Ascending aorta (tissue), 2 donors: ENCODE measurements around the gene ABCC1. TPM values are rescaled to one million over a fixed set of nuclear protein-coding genes. Genes with fewer than 3 reads are reported as not detected.

Experiments
- DNase-seq, 2 donors: peaks; one replicate each; pipeline ENCODE4 v3.0.0-alpha.2; 2019; ENCODE audit warnings: low spot score in 2 of 2
- H3K27ac ChIP-seq, 2 donors: fragments of 200-600 bp; sonication (generic); one replicate each; pipeline ENCODE4 v1.5.1; 2016 to 2017; ENCODE audit warnings: mild to moderate bottlenecking in 1 of 2
- H3K27me3 ChIP-seq: fragments of 200-600 bp; sonication (generic); one replicate; pipeline ENCODE4 v1.5.1; 2017
- H3K36me3 ChIP-seq, 2 donors: fragments of 200-600 bp; sonication (generic); one replicate each; pipeline ENCODE4 v1.5.1; 2016
- H3K4me1 ChIP-seq, 2 donors: fragments of 200-600 bp; sonication (generic); one replicate each; pipeline ENCODE4 v1.5.1; 2016 to 2017; ENCODE audit warnings: mild to moderate bottlenecking in 1 of 2
- H3K4me3 ChIP-seq, 2 donors: fragments of 200-600 bp; sonication (generic); one replicate each; pipeline ENCODE4 v1.5.1; 2016 to 2017; ENCODE audit warnings: mild to moderate bottlenecking in 1 of 2
- H3K9me3 ChIP-seq, 2 donors: fragments of 200-600 bp; sonication (generic); one replicate each; pipeline ENCODE4 v1.5.1; 2016
- intact Hi-C: fragments of 100-400 bp; cut with DNase I; formaldehyde crosslinking; loops from one replicate; pipeline ENCODE4 v1.15.1; 2023
- total RNA-seq: library from RNA; depleted of rRNA; stranded (reverse); fragments of >200 nt; gene quantifications from one replicate; pipeline ENCODE4 v1.1.0, GENCODE V29; 2016
- TF ChIP-seq, protein P1 (sequence below), 3 experiments: fragments of 200-600 bp in 2 of 3; fragments of 450-650 bp in 1 of 3; sonication (generic) in 2 of 3; IDR thresholded peaks; one replicate each; pipeline ENCODE4 v1.5.1; 2016 to 2019; ENCODE audit warnings: antibody characterized with exemption in 3 of 3, mild to moderate bottlenecking in 1 of 3, moderate library complexity in 1 of 3

The ABCC1 gene
- total RNA-seq, 1 donor from 2014 or later: 144 TPM

DNA sequence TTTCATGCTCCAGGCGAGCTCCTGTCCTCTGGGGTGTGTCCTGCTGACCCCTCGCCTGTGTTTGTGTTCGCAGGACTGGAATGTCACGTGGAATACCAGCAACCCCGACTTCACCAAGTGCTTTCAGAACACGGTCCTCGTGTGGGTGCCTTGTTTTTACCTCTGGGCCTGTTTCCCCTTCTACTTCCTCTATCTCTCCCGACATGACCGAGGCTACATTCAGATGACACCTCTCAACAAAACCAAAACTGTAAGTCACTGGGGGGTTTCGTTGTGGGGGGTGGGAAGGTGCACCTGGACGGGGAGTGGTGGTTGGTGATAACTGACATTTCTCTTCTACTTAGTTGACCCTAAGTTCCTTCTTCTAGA, 58.3 kb downstream of the ABCC1 start:
- Histone ChIP-seq H3K27ac (peak overlapping the region in 1 of 2 donors; percentile 35), H3K4me1 (peaks cover 0 to 24% of the 10 kb centered on the region in 2 donors), H3K36me3 (peaks cover 21 to 32% of the 10 kb centered on the region in 2 donors), H3K27me3 (no peaks in the 10 kb centered on the region), H3K9me3 (no peaks in the 10 kb centered on the region), H3K4me3 (no peak overlapping the region)
- intact Hi-C loops: no loop called here
- no peak for DNase-seq
- TF ChIP-seq, protein P1, sequence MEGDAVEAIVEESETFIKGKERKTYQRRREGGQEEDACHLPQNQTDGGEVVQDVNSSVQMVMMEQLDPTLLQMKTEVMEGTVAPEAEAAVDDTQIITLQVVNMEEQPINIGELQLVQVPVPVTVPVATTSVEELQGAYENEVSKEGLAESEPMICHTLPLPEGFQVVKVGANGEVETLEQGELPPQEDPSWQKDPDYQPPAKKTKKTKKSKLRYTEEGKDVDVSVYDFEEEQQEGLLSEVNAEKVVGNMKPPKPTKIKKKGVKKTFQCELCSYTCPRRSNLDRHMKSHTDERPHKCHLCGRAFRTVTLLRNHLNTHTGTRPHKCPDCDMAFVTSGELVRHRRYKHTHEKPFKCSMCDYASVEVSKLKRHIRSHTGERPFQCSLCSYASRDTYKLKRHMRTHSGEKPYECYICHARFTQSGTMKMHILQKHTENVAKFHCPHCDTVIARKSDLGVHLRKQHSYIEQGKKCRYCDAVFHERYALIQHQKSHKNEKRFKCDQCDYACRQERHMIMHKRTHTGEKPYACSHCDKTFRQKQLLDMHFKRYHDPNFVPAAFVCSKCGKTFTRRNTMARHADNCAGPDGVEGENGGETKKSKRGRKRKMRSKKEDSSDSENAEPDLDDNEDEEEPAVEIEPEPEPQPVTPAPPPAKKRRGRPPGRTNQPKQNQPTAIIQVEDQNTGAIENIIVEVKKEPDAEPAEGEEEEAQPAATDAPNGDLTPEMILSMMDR (IDR thresholded peaks at IDR 0.05): no peak

DNA sequence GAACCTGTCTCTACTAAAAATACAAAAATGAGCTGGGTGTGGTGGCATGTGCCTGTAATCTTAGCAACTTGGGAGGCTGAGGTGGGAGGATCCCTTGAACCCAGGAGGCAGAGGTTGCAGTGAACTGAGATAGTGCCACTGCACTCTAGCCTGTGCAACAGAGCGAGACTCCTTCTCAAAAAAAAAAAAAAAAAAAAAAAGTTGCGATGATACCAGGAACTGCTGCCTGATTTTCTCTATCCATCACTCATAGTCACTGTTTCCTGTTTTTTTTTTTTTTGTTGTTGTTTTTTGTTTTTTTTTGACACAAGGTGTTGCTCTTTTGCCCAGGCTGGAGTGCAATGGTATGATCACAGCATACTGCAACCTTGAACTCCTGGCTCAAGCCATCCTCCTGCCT, 59.2 kb downstream of the ABCC1 start:
- TF ChIP-seq, protein P1 (IDR thresholded peaks at IDR 0.05): no peak
- H3K4me1 ChIP-seq: peaks cover 0 to 24% of the 10 kb centered on the region in 2 donors
- no peaks in the 10 kb centered on the region for H3K27me3 ChIP-seq
- no peaks in the 10 kb centered on the region for H3K9me3 ChIP-seq
- no peak overlapping the region for H3K4me3 ChIP-seq
- no peak for DNase-seq
- H3K27ac ChIP-seq: no peak overlapping the region
- H3K36me3 ChIP-seq: peaks cover 23 to 36% of the 10 kb centered on the region in 2 donors
- intact Hi-C loops: loop anchor here (1.0 kb wide), 1 partner anchor 13 kb away; no protein-coding TSS in a partner anchor

DNA sequence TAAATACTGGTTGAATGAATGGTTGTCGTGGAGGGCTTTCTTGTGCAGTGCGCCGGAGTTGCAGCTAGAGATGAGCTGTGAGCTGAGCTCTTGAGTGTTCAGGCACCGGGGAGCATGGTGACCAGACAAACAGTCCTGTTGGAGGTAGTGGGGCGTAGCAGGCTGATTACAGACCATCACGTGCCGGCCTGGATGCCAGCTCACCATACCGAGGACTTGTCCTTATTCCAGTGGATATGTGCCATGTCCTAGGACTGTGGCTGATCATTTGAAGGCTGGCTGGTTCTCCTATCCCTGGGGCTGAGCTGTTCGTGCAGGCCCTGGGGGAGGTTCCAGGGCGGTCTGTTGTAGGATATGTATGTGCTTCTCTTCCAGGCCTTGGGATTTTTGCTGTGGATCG, 60.0 kb downstream of the ABCC1 start:
- peaks cover 0 to 24% of the 10 kb centered on the region in 2 donors for H3K4me1 ChIP-seq
- H3K27me3 ChIP-seq: no peaks in the 10 kb centered on the region
- intact Hi-C loops: loop anchor here (1.0 kb wide), 1 partner anchor 14 kb away; no protein-coding TSS in a partner anchor
- no peak for DNase-seq
- no peak overlapping the region for H3K4me3 ChIP-seq
- no peak overlapping the region for H3K27ac ChIP-seq
- TF ChIP-seq, protein P1 (IDR thresholded peaks at IDR 0.05): no peak
- peaks cover 23 to 36% of the 10 kb centered on the region in 2 donors for H3K36me3 ChIP-seq
- no peaks in the 10 kb centered on the region for H3K9me3 ChIP-seq

DNA sequence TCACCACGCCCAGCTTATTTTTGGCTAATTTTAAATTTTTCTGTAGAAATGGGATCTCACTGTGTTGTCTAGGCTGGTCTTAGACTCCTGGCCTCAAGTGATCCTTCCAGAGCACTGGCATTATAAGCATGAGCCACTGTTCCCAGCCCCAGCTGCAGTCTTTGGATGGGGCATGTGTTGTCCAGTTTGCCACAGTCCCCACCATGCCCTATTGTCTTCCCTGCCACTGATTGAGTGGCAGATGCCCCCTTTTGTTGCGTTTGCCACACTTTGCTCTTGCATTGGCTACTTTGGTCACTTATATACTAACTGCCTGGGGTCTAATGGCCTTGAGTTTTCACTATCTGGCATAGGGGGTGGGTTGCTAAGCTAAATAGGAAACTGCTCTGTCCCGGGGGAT, 60.8 kb downstream of the ABCC1 start:
- DNase-seq: no peak
- H3K4me1 ChIP-seq: peaks cover 0 to 23% of the 10 kb centered on the region in 2 donors
- intact Hi-C loops: no loop called here
- no peak overlapping the region for H3K4me3 ChIP-seq
- peaks cover 23 to 36% of the 10 kb centered on the region in 2 donors for H3K36me3 ChIP-seq
- H3K27me3 ChIP-seq: no peaks in the 10 kb centered on the region
- TF ChIP-seq, protein P1 (IDR thresholded peaks at IDR 0.05): no peak
- H3K27ac ChIP-seq: no peak overlapping the region
- no peaks in the 10 kb centered on the region for H3K9me3 ChIP-seq

DNA sequence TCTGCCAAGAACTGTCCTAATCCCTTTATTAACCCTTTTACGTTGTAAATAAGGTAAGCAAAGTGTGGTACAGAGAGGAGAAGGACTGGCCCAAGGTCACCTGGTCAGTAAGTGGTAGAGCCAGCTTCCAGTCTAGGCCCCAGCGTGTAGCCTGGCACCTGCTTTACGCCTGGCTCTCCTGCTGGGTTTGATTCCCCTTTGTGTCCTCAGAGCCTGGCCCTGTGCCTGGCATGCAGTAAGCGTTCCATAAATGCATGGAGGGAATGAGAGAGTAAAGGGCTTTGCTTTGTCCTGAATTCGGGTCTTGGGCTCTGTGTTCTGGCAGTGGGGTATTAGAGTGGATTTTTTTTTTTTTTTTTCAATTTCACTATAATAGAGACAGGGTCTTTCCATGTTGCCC, 62.7 kb downstream of the ABCC1 start:
- H3K9me3 ChIP-seq: no peaks in the 10 kb centered on the region
- H3K27me3 ChIP-seq: no peaks in the 10 kb centered on the region
- H3K4me3 ChIP-seq: no peak overlapping the region
- intact Hi-C loops: no loop called here
- H3K27ac ChIP-seq: peak overlapping the region in 1 of 2 donors; percentile 4
- DNase-seq: no peak
- H3K36me3 ChIP-seq: peaks cover 36 to 46% of the 10 kb centered on the region in 2 donors
- H3K4me1 ChIP-seq: peaks cover 0 to 28% of the 10 kb centered on the region in 2 donors
- TF ChIP-seq, protein P1 (IDR thresholded peaks at IDR 0.05): no peak

DNA sequence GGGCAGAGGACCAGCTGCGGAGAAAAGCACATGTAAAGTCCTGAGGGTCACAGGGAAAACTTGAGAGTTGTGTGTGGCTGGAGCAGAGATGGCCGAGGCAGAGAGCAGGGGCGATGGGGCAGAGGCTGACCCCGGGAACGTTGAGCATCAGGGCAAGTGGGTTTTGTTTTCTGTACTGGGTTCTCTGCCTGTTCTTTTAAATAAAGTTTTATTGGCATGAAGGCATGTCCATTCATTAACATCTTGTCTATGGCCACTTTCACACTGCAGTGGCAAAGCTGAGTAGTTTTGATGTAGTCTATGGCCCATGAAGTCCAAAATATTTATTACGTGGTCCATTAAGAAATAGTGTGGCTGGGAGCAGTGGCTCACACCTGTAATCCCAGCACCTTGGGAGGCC, 64.4 kb downstream of the ABCC1 start:
- Histone ChIP-seq H3K4me1 (peaks cover 0 to 28% of the 10 kb centered on the region in 2 donors), H3K4me3 (no peak overlapping the region), H3K9me3 (no peaks in the 10 kb centered on the region), H3K27ac (peak overlapping the region in 1 of 2 donors; percentile 55), H3K27me3 (no peaks in the 10 kb centered on the region), H3K36me3 (peaks cover 36 to 58% of the 10 kb centered on the region in 2 donors)
- TF ChIP-seq, protein P1 (IDR thresholded peaks at IDR 0.05): no peak
- DNase-seq: no peak
- intact Hi-C loops: no loop called here
